ENCODE results near the gene SLC6A1. TPM values are rescaled to one million over a fixed set of nuclear protein-coding genes. Genes with fewer than 3 reads are reported as not detected.

The SLC6A1 gene
- total and polyA plus RNA-seq, 2 of the 8 experiments (the other 6 are each of a cell fraction or from before 2014, with no cell fraction given), result 0.30 to 0.63 TPM

DNA sequence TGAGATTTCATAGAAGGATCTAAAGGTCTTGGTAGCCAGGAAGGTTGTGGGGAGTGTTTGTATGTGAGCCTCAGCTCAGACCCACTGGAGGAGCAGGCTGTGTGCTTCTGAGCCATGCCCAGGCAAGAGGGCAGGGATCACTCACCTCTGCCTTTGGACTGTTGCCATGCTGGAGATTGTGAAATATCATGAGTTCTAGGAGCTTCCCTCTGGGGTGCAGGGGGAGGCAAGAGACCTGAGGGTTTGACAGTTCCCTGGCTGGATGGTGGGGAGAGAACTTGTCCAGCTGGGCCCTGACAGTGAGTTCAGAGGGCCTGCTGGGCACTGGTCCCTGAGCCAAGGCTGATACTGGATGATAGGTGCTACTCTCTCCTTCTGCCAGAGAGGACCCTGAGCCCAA, 6.0 kb downstream of the SLC6A1 start (continued):
- no peak for TF ChIP-seq SIX5 (IDR thresholded peaks at IDR 0.05; ENCODE audit: low read depth, low read length)
- TF ChIP-seq RNF2 (IDR thresholded peaks at IDR 0.05; ENCODE audit: borderline replicate concordance, low read depth, low read length, missing control alignments, poor library complexity, severe bottlenecking), result no peak
- TF ChIP-seq TEAD4 (IDR thresholded peaks at IDR 0.05; ENCODE audit: low read depth, low read length), result no peak
- TF ChIP-seq ZNF274 (IDR thresholded peaks at IDR 0.05; ENCODE audit: borderline replicate concordance, extremely low read depth, low read length), result no peak
- TF ChIP-seq POLR2AphosphoS5 (IDR thresholded peaks at IDR 0.05; ENCODE audit: low read depth, low read length), result no peak

Data from H1 (cell line).